GM23338 (cell line): ENCODE data around the gene RUNDC3A. TPM values are rescaled to one million over a fixed set of nuclear protein-coding genes. Genes with fewer than 3 reads are reported as not detected.

Source experiments
- ATAC-seq: fragments of 200-7000 bp; cut with Tn5 transposase; 3 replicates; pipeline ENCODE4 v1.9.1; 2020
- DNase-seq: peaks from one replicate; pipeline ENCODE4 v3.0.0-alpha.2; 2015; ENCODE audit warnings: low spot score
- H2AFZ ChIP-seq: fragments of 200-600 bp; sonication (generic); 2 replicates; pipeline ENCODE4 v1.8.0; 2016; ENCODE audit warnings: antibody characterized with exemption, mild to moderate bottlenecking, moderate library complexity
- H3F3A ChIP-seq: fragments of 200-600 bp; sonication (generic); replicated peaks from 2 replicates; pipeline ENCODE4 v1.8.0; 2017; ENCODE audit warnings: antibody characterized with exemption, mixed run types, low read depth
- H3K27ac ChIP-seq: fragments of 200-600 bp; sonication (generic); 2 replicates; pipeline ENCODE4 v1.6.1; 2016; ENCODE audit warnings: low read depth
- H3K27me3 ChIP-seq: fragments of 200-600 bp; sonication (generic); 2 replicates; pipeline ENCODE4 v1.8.0; 2016; ENCODE audit warnings: mild to moderate bottlenecking, mixed run types, moderate library complexity; ENCODE audit not compliant: insufficient read depth
- H3K36me3 ChIP-seq: fragments of 200-600 bp; sonication (generic); 2 replicates; pipeline ENCODE4 v1.8.0; 2016; ENCODE audit warnings: mild to moderate bottlenecking; ENCODE audit not compliant: insufficient read depth
- H3K4me1 ChIP-seq: fragments of 200-600 bp; sonication (generic); 2 replicates; pipeline ENCODE4 v1.8.0; 2016; ENCODE audit warnings: mild to moderate bottlenecking, moderate library complexity; ENCODE audit not compliant: insufficient read depth
- H3K4me2 ChIP-seq: fragments of 200-600 bp; sonication (generic); 2 replicates; pipeline ENCODE4 v1.7.1; 2017; ENCODE audit warnings: mixed run types
- H3K4me3 ChIP-seq: fragments of 200-600 bp; sonication (generic); 2 replicates; pipeline ENCODE4 v1.6.1; 2016; ENCODE audit warnings: mixed run types
- H3K79me2 ChIP-seq: fragments of 200-600 bp; sonication (generic); replicated peaks from 2 replicates; pipeline ENCODE4 v1.8.0; 2017; ENCODE audit warnings: mild to moderate bottlenecking; ENCODE audit not compliant: insufficient read depth
- H3K9me2 ChIP-seq: fragments of 200-600 bp; sonication (generic); 2 replicates; pipeline ENCODE4 v1.8.0; 2017; ENCODE audit not compliant: insufficient read depth
- H4K20me1 ChIP-seq: fragments of 200-600 bp; sonication (generic); replicated peaks from 2 replicates; pipeline ENCODE4 v1.8.0; 2017; ENCODE audit warnings: mild to moderate bottlenecking; ENCODE audit not compliant: insufficient read depth
- H3K27ac Mint-ChIP-seq: 2 replicates; pipeline ENCODE4 v1.8.0; 2020; ENCODE audit warnings: inconsistent platforms, mild to moderate bottlenecking, moderate library complexity, mixed read lengths
- H3K27me3 Mint-ChIP-seq: 3 replicates; pipeline ENCODE4 v1.8.0; 2022; ENCODE audit warnings: low read depth, mild to moderate bottlenecking, moderate library complexity, mixed read lengths, inconsistent platforms; ENCODE audit not compliant: insufficient read depth, poor library complexity
- H3K36me3 Mint-ChIP-seq: 3 replicates; pipeline ENCODE4 v1.8.0; 2021; ENCODE audit warnings: low read depth, mild to moderate bottlenecking, inconsistent platforms, moderate library complexity, mixed read lengths
- H3K4me1 Mint-ChIP-seq: 3 replicates; pipeline ENCODE4 v1.8.0; 2020; ENCODE audit warnings: mild to moderate bottlenecking, inconsistent platforms, mixed read lengths
- H3K4me3 Mint-ChIP-seq: 3 replicates; pipeline ENCODE4 v1.8.0; 2021; ENCODE audit warnings: moderate library complexity, mild to moderate bottlenecking, inconsistent platforms, mixed read lengths
- H3K9me3 Mint-ChIP-seq: 3 replicates; pipeline ENCODE4 v1.8.0; 2020; ENCODE audit warnings: moderate library complexity, mild to moderate bottlenecking, inconsistent platforms, mixed read lengths
- CREB1 ChIP-seq: fragments of 250-450 bp; sonication (Bioruptor Pico); IDR thresholded peaks from 2 replicates; pipeline ENCODE4 v1.5.0; 2020; ENCODE audit warnings: low read depth, mild to moderate bottlenecking, moderate library complexity
- EZH2 ChIP-seq: fragments of 200-600 bp; sonication (generic); IDR thresholded peaks from one replicate; pipeline ENCODE4 v1.8.0; 2017; ENCODE audit warnings: antibody characterized with exemption, mild to moderate bottlenecking, low read depth; ENCODE audit not compliant: unreplicated experiment
- EZH2phosphoT487 ChIP-seq: fragments of 200-600 bp; sonication (generic); IDR thresholded peaks from one replicate; pipeline ENCODE4 v1.8.1; 2018; ENCODE audit warnings: antibody characterized with exemption; ENCODE audit not compliant: unreplicated experiment
- JUNB ChIP-seq: IDR thresholded peaks from one replicate; pipeline ENCODE4 v1.6.1; 2016; ENCODE audit warnings: antibody characterized with exemption; ENCODE audit not compliant: unreplicated experiment
- NANOG ChIP-seq: IDR thresholded peaks from 2 replicates; pipeline ENCODE4 v1.6.1; 2016; ENCODE audit warnings: antibody characterized with exemption, borderline replicate concordance
- POLR2AphosphoS5 ChIP-seq: IDR thresholded peaks from 2 replicates; pipeline ENCODE4 v1.6.1; 2016; ENCODE audit warnings: antibody characterized with exemption, low read depth
- STAT1 ChIP-seq: IDR thresholded peaks from one replicate; pipeline ENCODE4 v1.6.1; 2016; ENCODE audit warnings: antibody characterized with exemption; ENCODE audit not compliant: unreplicated experiment
- ZNF114 ChIP-seq: fragments of 250-450 bp; sonication (Bioruptor Pico); IDR thresholded peaks from 2 replicates; pipeline ENCODE4 v1.5.0; 2020; ENCODE audit warnings: mild to moderate bottlenecking, moderate library complexity
- ZNF331 ChIP-seq: fragments of 250-450 bp; sonication (Bioruptor Pico); IDR thresholded peaks from 2 replicates; pipeline ENCODE4 v1.5.0; 2020; ENCODE audit warnings: low read depth, mild to moderate bottlenecking, moderate library complexity
- polyA plus RNA-seq: library from polyadenylated mRNA; unstranded; fragments of >200 nt; fragmentation: Nextera tagmentation; extraction: Ambion mirVana; gene quantifications from 2 replicates; pipeline ENCODE4 v1.2.1, GENCODE V29; 2016
- total RNA-seq: library from RNA; depleted of rRNA; stranded (reverse); fragments of >200 nt; shearing (Covaris generic); gene quantifications from 2 replicates; pipeline ENCODE4 v1.2.3, GENCODE V29; 2014
- TF ChIP-seq, protein P1 (sequence below): IDR thresholded peaks from one replicate; pipeline ENCODE4 v1.6.1; 2018; ENCODE audit warnings: antibody characterized with exemption; ENCODE audit not compliant: unreplicated experiment
- TF ChIP-seq, protein P2 (sequence below): fragments of 250-450 bp; sonication (Bioruptor Pico); IDR thresholded peaks from 2 replicates; pipeline ENCODE4 v1.5.0; 2020; ENCODE audit warnings: mild to moderate bottlenecking, moderate library complexity
- TF ChIP-seq, protein P3 (sequence below), 2 experiments: fragments of 200-600 bp in 1 of 2; sonication (generic) in 1 of 2; conservative IDR thresholded peaks; 2 replicates each; pipeline versions ENCODE4 v1.5.1 to v1.6.1; 2016 to 2017; ENCODE audit warnings: antibody characterized with exemption in 2 of 2, low read depth in 2 of 2, mild to moderate bottlenecking in 2 of 2, moderate library complexity in 1 of 2
- TF ChIP-seq, protein P4 (sequence below): IDR thresholded peaks from 2 replicates; pipeline ENCODE4 v1.6.1; 2016; ENCODE audit warnings: antibody characterized with exemption

The RUNDC3A gene
- total and polyA plus RNA-seq, 2 experiments from 2014 or later = 3.7 to 5.5 TPM

DNA sequence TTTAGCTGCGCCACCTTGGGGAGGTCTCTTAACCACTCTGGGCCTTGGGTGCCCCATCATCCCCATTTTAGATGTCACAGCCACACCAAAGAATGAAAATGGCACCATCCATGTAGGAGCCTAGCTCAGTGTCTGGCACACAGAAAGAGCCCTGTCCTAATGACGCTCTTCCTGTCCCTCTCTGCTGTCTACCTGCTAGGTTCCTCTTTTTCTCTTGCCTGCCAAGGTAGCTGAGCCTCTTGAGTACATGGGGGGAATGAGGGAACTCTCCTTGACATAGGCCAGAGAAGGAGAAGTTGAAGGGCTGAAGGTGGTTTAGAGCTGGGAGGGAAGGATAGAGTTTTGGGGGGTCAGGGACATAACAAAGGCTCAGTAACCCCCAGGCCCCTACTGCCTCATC is 1.8 kb downstream of the RUNDC3A start:
- H3K36me3 Mint-ChIP-seq = no peaks in the 10 kb centered on the region
- peaks cover 33% of the 10 kb centered on the region for H3K27me3 Mint-ChIP-seq
- Histone ChIP-seq H3K27me3 (peaks cover 18% of the 10 kb centered on the region), H3K4me3 (no peak overlapping the region), H3K79me2 (no peaks in the 10 kb centered on the region), H4K20me1 (0 out of 2 replicates have a peak, but pooled peaks cover 3% of the 10 kb centered on the region), H3K36me3 (no peaks in the 10 kb centered on the region), H3K9me2 (no peaks in the 10 kb centered on the region), H3K4me2 (no peak overlapping the region), H3F3A (peaks cover 12% of the 10 kb centered on the region; the same call in 1 of the 2 replicates), H3K27ac (no peak overlapping the region), H2AFZ (no peak overlapping the region), H3K4me1 (peaks cover 18% of the 10 kb centered on the region; the same call in 1 of the 2 replicates)
- no peak overlapping the region for H3K27ac Mint-ChIP-seq
- TF ChIP-seq CREB1 (CRISPR knock-in tag) (no peak), STAT1 (no peak), POLR2AphosphoS5 (no peak), ZNF331 (CRISPR knock-in tag) (no peak), EZH2phosphoT487 (no peak), JUNB (no peak), NANOG (no peak), EZH2 (no peak), ZNF114 (CRISPR knock-in tag) (no peak)
- TF ChIP-seq, protein P1, sequence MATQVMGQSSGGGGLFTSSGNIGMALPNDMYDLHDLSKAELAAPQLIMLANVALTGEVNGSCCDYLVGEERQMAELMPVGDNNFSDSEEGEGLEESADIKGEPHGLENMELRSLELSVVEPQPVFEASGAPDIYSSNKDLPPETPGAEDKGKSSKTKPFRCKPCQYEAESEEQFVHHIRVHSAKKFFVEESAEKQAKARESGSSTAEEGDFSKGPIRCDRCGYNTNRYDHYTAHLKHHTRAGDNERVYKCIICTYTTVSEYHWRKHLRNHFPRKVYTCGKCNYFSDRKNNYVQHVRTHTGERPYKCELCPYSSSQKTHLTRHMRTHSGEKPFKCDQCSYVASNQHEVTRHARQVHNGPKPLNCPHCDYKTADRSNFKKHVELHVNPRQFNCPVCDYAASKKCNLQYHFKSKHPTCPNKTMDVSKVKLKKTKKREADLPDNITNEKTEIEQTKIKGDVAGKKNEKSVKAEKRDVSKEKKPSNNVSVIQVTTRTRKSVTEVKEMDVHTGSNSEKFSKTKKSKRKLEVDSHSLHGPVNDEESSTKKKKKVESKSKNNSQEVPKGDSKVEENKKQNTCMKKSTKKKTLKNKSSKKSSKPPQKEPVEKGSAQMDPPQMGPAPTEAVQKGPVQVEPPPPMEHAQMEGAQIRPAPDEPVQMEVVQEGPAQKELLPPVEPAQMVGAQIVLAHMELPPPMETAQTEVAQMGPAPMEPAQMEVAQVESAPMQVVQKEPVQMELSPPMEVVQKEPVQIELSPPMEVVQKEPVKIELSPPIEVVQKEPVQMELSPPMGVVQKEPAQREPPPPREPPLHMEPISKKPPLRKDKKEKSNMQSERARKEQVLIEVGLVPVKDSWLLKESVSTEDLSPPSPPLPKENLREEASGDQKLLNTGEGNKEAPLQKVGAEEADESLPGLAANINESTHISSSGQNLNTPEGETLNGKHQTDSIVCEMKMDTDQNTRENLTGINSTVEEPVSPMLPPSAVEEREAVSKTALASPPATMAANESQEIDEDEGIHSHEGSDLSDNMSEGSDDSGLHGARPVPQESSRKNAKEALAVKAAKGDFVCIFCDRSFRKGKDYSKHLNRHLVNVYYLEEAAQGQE = no peak
- TF ChIP-seq, protein P2, sequence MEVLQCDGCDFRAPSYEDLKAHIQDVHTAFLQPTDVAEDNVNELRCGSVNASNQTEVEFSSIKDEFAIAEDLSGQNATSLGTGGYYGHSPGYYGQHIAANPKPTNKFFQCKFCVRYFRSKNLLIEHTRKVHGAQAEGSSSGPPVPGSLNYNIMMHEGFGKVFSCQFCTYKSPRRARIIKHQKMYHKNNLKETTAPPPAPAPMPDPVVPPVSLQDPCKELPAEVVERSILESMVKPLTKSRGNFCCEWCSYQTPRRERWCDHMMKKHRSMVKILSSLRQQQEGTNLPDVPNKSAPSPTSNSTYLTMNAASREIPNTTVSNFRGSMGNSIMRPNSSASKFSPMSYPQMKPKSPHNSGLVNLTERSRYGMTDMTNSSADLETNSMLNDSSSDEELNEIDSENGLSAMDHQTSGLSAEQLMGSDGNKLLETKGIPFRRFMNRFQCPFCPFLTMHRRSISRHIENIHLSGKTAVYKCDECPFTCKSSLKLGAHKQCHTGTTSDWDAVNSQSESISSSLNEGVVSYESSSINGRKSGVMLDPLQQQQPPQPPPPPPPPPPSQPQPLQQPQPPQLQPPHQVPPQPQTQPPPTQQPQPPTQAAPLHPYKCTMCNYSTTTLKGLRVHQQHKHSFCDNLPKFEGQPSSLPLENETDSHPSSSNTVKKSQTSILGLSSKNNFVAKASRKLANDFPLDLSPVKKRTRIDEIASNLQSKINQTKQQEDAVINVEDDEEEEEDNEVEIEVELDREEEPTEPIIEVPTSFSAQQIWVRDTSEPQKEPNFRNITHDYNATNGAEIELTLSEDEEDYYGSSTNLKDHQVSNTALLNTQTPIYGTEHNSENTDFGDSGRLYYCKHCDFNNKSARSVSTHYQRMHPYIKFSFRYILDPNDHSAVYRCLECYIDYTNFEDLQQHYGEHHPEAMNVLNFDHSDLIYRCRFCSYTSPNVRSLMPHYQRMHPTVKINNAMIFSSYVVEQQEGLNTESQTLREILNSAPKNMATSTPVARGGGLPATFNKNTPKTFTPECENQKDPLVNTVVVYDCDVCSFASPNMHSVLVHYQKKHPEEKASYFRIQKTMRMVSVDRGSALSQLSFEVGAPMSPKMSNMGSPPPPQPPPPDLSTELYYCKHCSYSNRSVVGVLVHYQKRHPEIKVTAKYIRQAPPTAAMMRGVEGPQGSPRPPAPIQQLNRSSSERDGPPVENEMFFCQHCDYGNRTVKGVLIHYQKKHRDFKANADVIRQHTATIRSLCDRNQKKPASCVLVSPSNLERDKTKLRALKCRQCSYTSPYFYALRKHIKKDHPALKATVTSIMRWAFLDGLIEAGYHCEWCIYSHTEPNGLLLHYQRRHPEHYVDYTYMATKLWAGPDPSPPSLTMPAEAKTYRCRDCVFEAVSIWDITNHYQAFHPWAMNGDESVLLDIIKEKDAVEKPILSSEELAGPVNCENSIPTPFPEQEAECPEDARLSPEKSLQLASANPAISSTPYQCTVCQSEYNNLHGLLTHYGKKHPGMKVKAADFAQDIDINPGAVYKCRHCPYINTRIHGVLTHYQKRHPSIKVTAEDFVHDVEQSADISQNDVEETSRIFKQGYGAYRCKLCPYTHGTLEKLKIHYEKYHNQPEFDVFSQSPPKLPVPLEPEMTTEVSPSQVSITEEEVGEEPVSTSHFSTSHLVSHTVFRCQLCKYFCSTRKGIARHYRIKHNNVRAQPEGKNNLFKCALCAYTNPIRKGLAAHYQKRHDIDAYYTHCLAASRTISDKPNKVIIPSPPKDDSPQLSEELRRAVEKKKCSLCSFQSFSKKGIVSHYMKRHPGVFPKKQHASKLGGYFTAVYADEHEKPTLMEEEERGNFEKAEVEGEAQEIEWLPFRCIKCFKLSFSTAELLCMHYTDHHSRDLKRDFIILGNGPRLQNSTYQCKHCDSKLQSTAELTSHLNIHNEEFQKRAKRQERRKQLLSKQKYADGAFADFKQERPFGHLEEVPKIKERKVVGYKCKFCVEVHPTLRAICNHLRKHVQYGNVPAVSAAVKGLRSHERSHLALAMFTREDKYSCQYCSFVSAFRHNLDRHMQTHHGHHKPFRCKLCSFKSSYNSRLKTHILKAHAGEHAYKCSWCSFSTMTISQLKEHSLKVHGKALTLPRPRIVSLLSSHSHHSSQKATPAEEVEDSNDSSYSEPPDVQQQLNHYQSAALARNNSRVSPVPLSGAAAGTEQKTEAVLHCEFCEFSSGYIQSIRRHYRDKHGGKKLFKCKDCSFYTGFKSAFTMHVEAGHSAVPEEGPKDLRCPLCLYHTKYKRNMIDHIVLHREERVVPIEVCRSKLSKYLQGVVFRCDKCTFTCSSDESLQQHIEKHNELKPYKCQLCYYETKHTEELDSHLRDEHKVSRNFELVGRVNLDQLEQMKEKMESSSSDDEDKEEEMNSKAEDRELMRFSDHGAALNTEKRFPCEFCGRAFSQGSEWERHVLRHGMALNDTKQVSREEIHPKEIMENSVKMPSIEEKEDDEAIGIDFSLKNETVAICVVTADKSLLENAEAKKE (CRISPR knock-in tag) = no peak
- TF ChIP-seq, protein P3, sequence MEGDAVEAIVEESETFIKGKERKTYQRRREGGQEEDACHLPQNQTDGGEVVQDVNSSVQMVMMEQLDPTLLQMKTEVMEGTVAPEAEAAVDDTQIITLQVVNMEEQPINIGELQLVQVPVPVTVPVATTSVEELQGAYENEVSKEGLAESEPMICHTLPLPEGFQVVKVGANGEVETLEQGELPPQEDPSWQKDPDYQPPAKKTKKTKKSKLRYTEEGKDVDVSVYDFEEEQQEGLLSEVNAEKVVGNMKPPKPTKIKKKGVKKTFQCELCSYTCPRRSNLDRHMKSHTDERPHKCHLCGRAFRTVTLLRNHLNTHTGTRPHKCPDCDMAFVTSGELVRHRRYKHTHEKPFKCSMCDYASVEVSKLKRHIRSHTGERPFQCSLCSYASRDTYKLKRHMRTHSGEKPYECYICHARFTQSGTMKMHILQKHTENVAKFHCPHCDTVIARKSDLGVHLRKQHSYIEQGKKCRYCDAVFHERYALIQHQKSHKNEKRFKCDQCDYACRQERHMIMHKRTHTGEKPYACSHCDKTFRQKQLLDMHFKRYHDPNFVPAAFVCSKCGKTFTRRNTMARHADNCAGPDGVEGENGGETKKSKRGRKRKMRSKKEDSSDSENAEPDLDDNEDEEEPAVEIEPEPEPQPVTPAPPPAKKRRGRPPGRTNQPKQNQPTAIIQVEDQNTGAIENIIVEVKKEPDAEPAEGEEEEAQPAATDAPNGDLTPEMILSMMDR (conservative IDR thresholded peaks at IDR 0.05; ENCODE audit: low read depth in 2 of 2) = no peak
- TF ChIP-seq, protein P4, sequence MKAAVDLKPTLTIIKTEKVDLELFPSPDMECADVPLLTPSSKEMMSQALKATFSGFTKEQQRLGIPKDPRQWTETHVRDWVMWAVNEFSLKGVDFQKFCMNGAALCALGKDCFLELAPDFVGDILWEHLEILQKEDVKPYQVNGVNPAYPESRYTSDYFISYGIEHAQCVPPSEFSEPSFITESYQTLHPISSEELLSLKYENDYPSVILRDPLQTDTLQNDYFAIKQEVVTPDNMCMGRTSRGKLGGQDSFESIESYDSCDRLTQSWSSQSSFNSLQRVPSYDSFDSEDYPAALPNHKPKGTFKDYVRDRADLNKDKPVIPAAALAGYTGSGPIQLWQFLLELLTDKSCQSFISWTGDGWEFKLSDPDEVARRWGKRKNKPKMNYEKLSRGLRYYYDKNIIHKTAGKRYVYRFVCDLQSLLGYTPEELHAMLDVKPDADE = no peak
- no peaks in the 10 kb centered on the region; the same call in 2 of the 3 replicates for H3K9me3 Mint-ChIP-seq
- DNase-seq (no peak), ATAC-seq (no peak)
- peak overlapping the region; percentile 69; the same call in 2 of the 3 replicates for H3K4me3 Mint-ChIP-seq
- H3K4me1 Mint-ChIP-seq = peaks cover 48% of the 10 kb centered on the region
